Stimulated activated naive CD8-positive, alpha-beta T cell treated with anti-CD3 and anti-CD28 coated beads, Interleukin-15, Interleukin-2, amounts not matched to agents 100 ng/mL and 50 ng/mL, for 24 hours (primary cell): ENCODE measurements around the gene SLC7A6.

Experiments used
- H3K27ac Mint-ChIP-seq: one replicate; pipeline ENCODE4 v1.8.0; 2021; ENCODE audit warnings: mild to moderate bottlenecking, mixed read lengths
- H3K27me3 Mint-ChIP-seq: one replicate; pipeline ENCODE4 v1.8.0; 2021; ENCODE audit warnings: mixed read lengths
- H3K36me3 Mint-ChIP-seq: one replicate; pipeline ENCODE4 v1.8.0; 2021; ENCODE audit warnings: low read depth, mixed read lengths
- H3K4me1 Mint-ChIP-seq: one replicate; pipeline ENCODE4 v1.8.0; 2021; ENCODE audit warnings: low read depth, mixed read lengths
- H3K4me3 Mint-ChIP-seq: one replicate; pipeline ENCODE4 v1.8.0; 2021; ENCODE audit warnings: mild to moderate bottlenecking, mixed read lengths
- H3K9me3 Mint-ChIP-seq: one replicate; pipeline ENCODE4 v1.8.0; 2021; ENCODE audit warnings: mixed read lengths

SLC7A6 gene

GRCh38 chr16:68291227-68291626 lies 26.9 kb downstream of the SLC7A6 start:
- Mint-ChIP-seq H3K9me3 (no peaks in the 10 kb centered on the region), H3K4me3 (peak overlapping the region; percentile 40), H3K27ac (peak overlapping the region; percentile 92)

GRCh38 chr16:68292425-68292824 lies 28.1 kb downstream of the SLC7A6 start:
- peak overlapping the region; percentile 92 for H3K27ac Mint-ChIP-seq
- peaks cover 70% of the 10 kb centered on the region for H3K36me3 Mint-ChIP-seq
- peaks cover 65% of the 10 kb centered on the region for H3K4me1 Mint-ChIP-seq
- no peak overlapping the region for H3K4me3 Mint-ChIP-seq
- H3K9me3 Mint-ChIP-seq = no peaks in the 10 kb centered on the region
- no peaks in the 10 kb centered on the region for H3K27me3 Mint-ChIP-seq

More at GRCh38 chr16:68291227-68291626, 26.9 kb downstream of the SLC7A6 start:
- no peaks in the 10 kb centered on the region for H3K27me3 Mint-ChIP-seq
- peaks cover 77% of the 10 kb centered on the region for H3K4me1 Mint-ChIP-seq
- peaks cover 70% of the 10 kb centered on the region for H3K36me3 Mint-ChIP-seq

GRCh38 chr16:68296291-68296690 lies 32.0 kb downstream of the SLC7A6 start:
- H3K27ac Mint-ChIP-seq = peak overlapping the region; percentile 50
- H3K4me3 Mint-ChIP-seq = no peak overlapping the region
- H3K4me1 Mint-ChIP-seq = peaks cover 26% of the 10 kb centered on the region
- H3K36me3 Mint-ChIP-seq = peaks cover 75% of the 10 kb centered on the region
- no peaks in the 10 kb centered on the region for H3K9me3 Mint-ChIP-seq
- no peaks in the 10 kb centered on the region for H3K27me3 Mint-ChIP-seq

DNA sequence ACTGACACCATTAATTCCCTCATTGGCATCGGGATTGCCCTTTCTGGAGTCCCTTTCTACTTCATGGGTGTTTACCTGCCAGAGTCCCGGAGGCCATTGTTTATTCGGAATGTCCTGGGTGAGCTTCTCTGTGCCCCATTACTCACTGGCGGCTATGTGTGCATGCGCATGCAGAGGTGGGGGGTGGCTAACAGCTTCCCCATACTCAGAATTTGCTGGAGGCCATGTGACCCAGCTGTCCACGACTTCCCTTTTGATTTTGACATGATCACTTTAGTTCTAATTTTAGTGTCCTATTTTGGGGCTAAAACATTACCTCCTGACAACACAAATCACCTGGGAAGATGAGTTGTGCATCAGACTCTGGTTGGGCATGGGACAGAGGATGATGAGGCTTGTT lies 32.4 kb downstream of the SLC7A6 start:
- H3K36me3 Mint-ChIP-seq = peaks cover 75% of the 10 kb centered on the region
- no peak overlapping the region for H3K4me3 Mint-ChIP-seq
- H3K27ac Mint-ChIP-seq = peak overlapping the region; percentile 50
- H3K27me3 Mint-ChIP-seq = no peaks in the 10 kb centered on the region
- no peaks in the 10 kb centered on the region for H3K9me3 Mint-ChIP-seq
- H3K4me1 Mint-ChIP-seq = peaks cover 22% of the 10 kb centered on the region

- Mint-ChIP-seq H3K27ac (peak overlapping the region; percentile 14), H3K9me3 (no peaks in the 10 kb centered on the region), H3K27me3 (no peaks in the 10 kb centered on the region), H3K4me1 (peaks cover 12% of the 10 kb centered on the region), H3K36me3 (peaks cover 75% of the 10 kb centered on the region), H3K4me3 (no peak overlapping the region)
Measured at GRCh38 chr16:68297908-68298307, 33.6 kb downstream of the SLC7A6 start.

GRCh38 chr16:68298312-68298711 lies 34.0 kb downstream of the SLC7A6 start:
- H3K27me3 Mint-ChIP-seq = no peaks in the 10 kb centered on the region
- H3K4me1 Mint-ChIP-seq = peaks cover 9% of the 10 kb centered on the region
- H3K4me3 Mint-ChIP-seq = no peak overlapping the region
- H3K36me3 Mint-ChIP-seq = peaks cover 75% of the 10 kb centered on the region
- H3K27ac Mint-ChIP-seq = no peak overlapping the region
- no peaks in the 10 kb centered on the region for H3K9me3 Mint-ChIP-seq

- Mint-ChIP-seq H3K4me3 (no peak overlapping the region), H3K36me3 (peaks cover 76% of the 10 kb centered on the region), H3K27ac (peak overlapping the region; percentile 62), H3K27me3 (no peaks in the 10 kb centered on the region), H3K4me1 (peaks cover 4% of the 10 kb centered on the region), H3K9me3 (no peaks in the 10 kb centered on the region)
Measured at GRCh38 chr16:68298907-68299561, 34.7 kb downstream of the SLC7A6 start.

GRCh38 chr16:68299571-68300453 lies 35.5 kb downstream of the SLC7A6 start:
- no peak overlapping the region for H3K4me3 Mint-ChIP-seq
- H3K9me3 Mint-ChIP-seq = no peaks in the 10 kb centered on the region
- no peaks in the 10 kb centered on the region for H3K4me1 Mint-ChIP-seq
- H3K36me3 Mint-ChIP-seq = peaks cover 74% of the 10 kb centered on the region
- H3K27me3 Mint-ChIP-seq = no peaks in the 10 kb centered on the region
- H3K27ac Mint-ChIP-seq = peak overlapping the region; percentile 62

DNA sequence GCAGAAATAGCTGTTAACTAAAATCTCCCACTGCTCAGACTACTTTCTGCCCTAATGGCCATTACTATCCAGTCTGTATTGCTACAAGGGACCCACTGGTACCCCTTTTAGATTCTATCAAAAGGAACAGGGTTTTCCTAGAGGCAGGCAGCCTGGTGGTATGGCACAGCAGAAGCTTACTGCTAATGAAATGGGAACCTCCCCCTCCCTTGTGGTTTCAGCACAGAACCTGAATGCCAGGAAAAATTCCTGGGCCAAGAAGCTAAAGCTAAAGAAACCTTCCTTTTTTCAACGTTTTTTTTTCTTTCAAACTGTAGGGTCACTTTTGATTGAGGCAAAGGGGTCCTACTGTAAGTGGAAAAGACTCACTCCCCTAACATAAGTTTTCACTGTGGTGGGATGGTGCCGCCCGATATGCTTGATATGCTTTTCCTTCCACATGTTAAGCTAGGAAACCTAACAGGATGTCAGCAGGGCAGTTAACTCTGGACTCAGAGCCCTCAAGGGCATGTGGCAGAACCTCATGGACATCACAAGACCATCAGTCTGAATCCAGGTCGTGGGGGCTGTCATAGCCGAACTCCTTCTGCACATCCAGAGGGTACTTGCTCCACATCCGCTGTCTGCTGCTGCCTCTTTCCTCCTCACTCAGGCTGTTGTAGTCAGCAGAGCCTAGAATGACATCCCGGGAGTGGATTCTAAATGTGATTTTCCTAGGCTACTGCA lies 36.6 kb downstream of the SLC7A6 start:
- peaks cover 77% of the 10 kb centered on the region for H3K36me3 Mint-ChIP-seq
- H3K27ac Mint-ChIP-seq = peak overlapping the region; percentile 49

GRCh38 chr16:68306633-68307032 lies 42.3 kb downstream of the SLC7A6 start:
- Mint-ChIP-seq H3K27ac (peak overlapping the region; percentile 49), H3K27me3 (no peaks in the 10 kb centered on the region), H3K9me3 (no peaks in the 10 kb centered on the region), H3K4me1 (peaks cover 28% of the 10 kb centered on the region), H3K4me3 (no peak overlapping the region), H3K36me3 (peaks cover 54% of the 10 kb centered on the region)

More for the DNA sequence above, 36.6 kb downstream of the SLC7A6 start:
- H3K9me3 Mint-ChIP-seq = no peaks in the 10 kb centered on the region
- H3K4me1 Mint-ChIP-seq = no peaks in the 10 kb centered on the region
- H3K4me3 Mint-ChIP-seq = no peak overlapping the region
- no peaks in the 10 kb centered on the region for H3K27me3 Mint-ChIP-seq

GRCh38 chr16:68309799-68310198 lies 45.5 kb downstream of the SLC7A6 start:
- Mint-ChIP-seq H3K36me3 (peaks cover 43% of the 10 kb centered on the region), H3K27ac (peak overlapping the region; percentile 86), H3K4me3 (peak overlapping the region; percentile 89), H3K27me3 (no peaks in the 10 kb centered on the region), H3K9me3 (no peaks in the 10 kb centered on the region), H3K4me1 (peaks cover 48% of the 10 kb centered on the region)

- Mint-ChIP-seq H3K27me3 (no peaks in the 10 kb centered on the region), H3K27ac (peak overlapping the region; percentile 86), H3K9me3 (no peaks in the 10 kb centered on the region), H3K4me1 (peaks cover 48% of the 10 kb centered on the region), H3K36me3 (peaks cover 37% of the 10 kb centered on the region), H3K4me3 (peak overlapping the region; percentile 89)
Measured at GRCh38 chr16:68310437-68310773, 46.1 kb downstream of the SLC7A6 start.

DNA sequence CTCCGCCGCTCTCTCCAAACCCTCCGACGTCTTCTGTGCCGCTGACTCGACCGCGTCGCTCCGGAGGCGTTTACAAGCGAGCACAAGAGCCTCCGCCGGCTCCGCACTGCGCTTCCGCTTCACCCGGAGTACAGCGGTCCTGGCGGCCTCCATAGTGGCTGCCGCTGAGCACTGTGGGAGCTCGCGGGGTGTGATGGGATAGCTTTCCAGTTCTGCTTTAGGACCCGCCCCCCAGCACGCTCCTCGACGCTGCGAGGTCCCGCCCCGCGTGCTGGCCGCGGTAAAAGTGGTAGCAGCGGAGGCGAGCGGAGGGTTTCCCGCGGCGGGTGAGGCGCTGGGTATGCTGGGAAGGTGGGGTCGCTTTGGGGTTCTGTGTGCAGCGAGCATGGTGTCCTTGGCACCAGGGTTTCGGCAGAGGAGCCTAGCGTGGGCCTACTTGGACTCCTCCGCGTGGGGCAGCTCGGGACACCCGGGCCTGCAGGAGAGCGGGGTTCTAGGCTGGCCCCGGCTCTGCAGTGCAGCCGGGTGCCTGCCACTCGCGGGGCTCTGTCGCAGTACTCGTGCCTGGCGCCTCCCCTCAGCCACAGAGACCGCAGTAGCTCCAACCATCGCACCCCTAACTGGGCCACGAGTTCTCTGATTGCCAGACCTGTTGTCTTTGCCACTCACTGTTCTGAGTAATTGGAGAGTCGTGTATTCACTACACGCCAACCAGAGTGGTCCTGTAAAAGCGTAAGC lies 46.6 kb downstream of the SLC7A6 start, which contains the start of the genes PRMT7 and SLC7A6OS:
TSS of gene PRMT7 (plus strand) at position 246 of the 738 bp plus-strand sequence. CDS start 4,961 bp downstream, outside the sequence.
TSS of gene SLC7A6OS (minus strand) at position 173 of the 738 bp plus-strand sequence. CDS start at position 153, 20 bp downstream.
- peaks cover 36% of the 10 kb centered on the region for H3K36me3 Mint-ChIP-seq

GRCh38 chr16:68313116-68313515 lies 48.8 kb downstream of the SLC7A6 start:
- H3K9me3 Mint-ChIP-seq = no peaks in the 10 kb centered on the region
- H3K4me1 Mint-ChIP-seq = peaks cover 40% of the 10 kb centered on the region
- H3K36me3 Mint-ChIP-seq = peaks cover 35% of the 10 kb centered on the region
- H3K27ac Mint-ChIP-seq = no peak overlapping the region
- no peaks in the 10 kb centered on the region for H3K27me3 Mint-ChIP-seq
- no peak overlapping the region for H3K4me3 Mint-ChIP-seq

More for the DNA sequence above, 46.6 kb downstream of the SLC7A6 start, which contains the start of the genes PRMT7 and SLC7A6OS:
- Mint-ChIP-seq H3K4me1 (peaks cover 48% of the 10 kb centered on the region), H3K4me3 (peak within 1 kb of the TSS; percentile 89), H3K9me3 (no peaks in the 10 kb centered on the region), H3K27ac (peak within 1 kb of the TSS; percentile 86), H3K27me3 (no peaks in the 10 kb centered on the region)
